Suprapubic skin (tissue), 3 donors: ENCODE measurements around the gene MR1.

Source experiments
- POLR2A ChIP-seq, 2 donors: fragments of 450-650 bp; IDR thresholded peaks; one replicate each; pipeline ENCODE4 v1.6.1; 2017; ENCODE audit warnings: antibody characterized with exemption in 2 of 2, mild to moderate bottlenecking in 2 of 2, moderate library complexity in 2 of 2
- TF ChIP-seq, protein P1 (sequence below), 2 donors: fragments of 200-600 bp in 1 of 2; fragments of 450-650 bp in 1 of 2; sonication (generic) in 1 of 2; IDR thresholded peaks; one replicate each; pipeline ENCODE4 v1.5.1; 2016 to 2019; ENCODE audit warnings: antibody characterized with exemption in 2 of 2, mild to moderate bottlenecking in 1 of 2, moderate library complexity in 1 of 2

DNA sequence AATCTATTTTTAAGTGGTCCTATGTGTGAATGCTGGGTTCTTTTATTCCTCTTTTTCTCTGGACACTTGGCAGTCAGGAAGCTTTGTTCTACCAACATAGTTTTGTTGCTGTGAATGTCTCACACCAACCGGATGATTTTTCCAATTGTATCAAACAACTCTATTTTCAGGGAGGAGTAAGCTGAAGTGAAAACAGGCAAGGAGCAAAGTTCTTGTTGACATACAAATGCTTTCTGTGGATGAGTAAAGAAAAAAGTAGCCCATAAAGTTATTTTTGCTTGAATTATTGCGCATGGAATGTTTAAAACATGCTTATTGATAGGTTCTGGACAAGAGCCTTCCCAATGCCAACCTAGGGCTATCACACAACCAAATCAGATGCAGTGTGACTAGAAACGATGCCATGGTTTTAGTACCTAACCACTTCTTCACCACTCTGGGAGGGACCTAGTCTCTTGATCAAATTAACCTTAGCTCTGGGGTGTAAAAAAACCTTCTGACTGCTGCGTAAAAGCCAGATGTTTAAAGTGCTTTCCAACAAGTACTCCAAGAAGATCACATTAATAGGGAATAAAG, 59.2 kb downstream of the MR1 start:
- TF ChIP-seq, protein P1, sequence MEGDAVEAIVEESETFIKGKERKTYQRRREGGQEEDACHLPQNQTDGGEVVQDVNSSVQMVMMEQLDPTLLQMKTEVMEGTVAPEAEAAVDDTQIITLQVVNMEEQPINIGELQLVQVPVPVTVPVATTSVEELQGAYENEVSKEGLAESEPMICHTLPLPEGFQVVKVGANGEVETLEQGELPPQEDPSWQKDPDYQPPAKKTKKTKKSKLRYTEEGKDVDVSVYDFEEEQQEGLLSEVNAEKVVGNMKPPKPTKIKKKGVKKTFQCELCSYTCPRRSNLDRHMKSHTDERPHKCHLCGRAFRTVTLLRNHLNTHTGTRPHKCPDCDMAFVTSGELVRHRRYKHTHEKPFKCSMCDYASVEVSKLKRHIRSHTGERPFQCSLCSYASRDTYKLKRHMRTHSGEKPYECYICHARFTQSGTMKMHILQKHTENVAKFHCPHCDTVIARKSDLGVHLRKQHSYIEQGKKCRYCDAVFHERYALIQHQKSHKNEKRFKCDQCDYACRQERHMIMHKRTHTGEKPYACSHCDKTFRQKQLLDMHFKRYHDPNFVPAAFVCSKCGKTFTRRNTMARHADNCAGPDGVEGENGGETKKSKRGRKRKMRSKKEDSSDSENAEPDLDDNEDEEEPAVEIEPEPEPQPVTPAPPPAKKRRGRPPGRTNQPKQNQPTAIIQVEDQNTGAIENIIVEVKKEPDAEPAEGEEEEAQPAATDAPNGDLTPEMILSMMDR (IDR thresholded peaks at IDR 0.05): no peak
- no peak for TF ChIP-seq POLR2A (IDR thresholded peaks at IDR 0.05)
